Trophoblast cell (in vitro differentiated cells and primary cell): ENCODE results near the gene CDCA7L.
"Not testable (repeated sequence)": the region's sequence is repeated elsewhere in the genome, so short reads cannot be mapped to it uniquely, and the experiment has no call there.

Source experiments
- DNase-seq, 2 donors: peaks; one replicate each; pipeline ENCODE4 v3.0.0-alpha.2; 2016
- H2AFZ ChIP-seq: 2 replicates; pipeline ENCODE4 v1.6.1; 2013; ENCODE audit warnings: low read length, moderate library complexity, mild to moderate bottlenecking; ENCODE audit not compliant: insufficient read depth, poor library complexity
- H2AK5ac ChIP-seq: 2 replicates; pipeline ENCODE4 v1.6.1; 2013; ENCODE audit warnings: mild to moderate bottlenecking, low read length
- H2BK120ac ChIP-seq: 2 replicates; pipeline ENCODE4 v1.6.1; 2013; ENCODE audit warnings: low read length, mild to moderate bottlenecking, moderate library complexity; ENCODE audit not compliant: insufficient read depth, poor library complexity
- H2BK12ac ChIP-seq: 2 replicates; pipeline ENCODE4 v1.6.1; 2013; ENCODE audit warnings: mild to moderate bottlenecking, low read length, moderate library complexity
- H2BK5ac ChIP-seq: 2 replicates; pipeline ENCODE4 v1.6.1; 2013; ENCODE audit warnings: low read length, low read depth, moderate library complexity, mild to moderate bottlenecking; ENCODE audit not compliant: poor library complexity
- H3K14ac ChIP-seq: 2 replicates; pipeline ENCODE4 v1.6.1; 2013; ENCODE audit warnings: mild to moderate bottlenecking, low read length
- H3K18ac ChIP-seq: 2 replicates; pipeline ENCODE4 v1.6.1; 2013; ENCODE audit warnings: mild to moderate bottlenecking, low read length
- H3K23ac ChIP-seq: 2 replicates; pipeline ENCODE4 v1.6.1; 2013; ENCODE audit warnings: low read length
- H3K27ac ChIP-seq: 2 replicates; pipeline ENCODE4 v1.5.1; 2013; ENCODE audit warnings: low read depth, mild to moderate bottlenecking, inconsistent platforms, low read length, moderate library complexity
- H3K27me3 ChIP-seq: 2 replicates; pipeline ENCODE4 v1.6.1; 2013; ENCODE audit warnings: inconsistent platforms, mild to moderate bottlenecking, low read length, moderate library complexity; ENCODE audit not compliant: insufficient read depth
- H3K36me3 ChIP-seq, 2 experiments: 1 replicate in 1 of 2; 2 replicates in 1 of 2; pipeline ENCODE4 v1.6.1; 2013; ENCODE audit warnings: low read length in 2 of 2, mild to moderate bottlenecking in 2 of 2, moderate library complexity in 1 of 2; ENCODE audit not compliant: insufficient read depth in 2 of 2, control insufficient read depth in 1 of 2
- H3K4ac ChIP-seq: 2 replicates; pipeline ENCODE4 v1.6.1; 2013; ENCODE audit warnings: low read depth, mild to moderate bottlenecking, low read length, moderate library complexity
- H3K4me1 ChIP-seq, 2 experiments: 1 replicate in 1 of 2; 2 replicates in 1 of 2; pipeline ENCODE4 v1.6.1; 2013; ENCODE audit warnings: low read length in 2 of 2, mild to moderate bottlenecking in 2 of 2, moderate library complexity in 1 of 2; ENCODE audit not compliant: insufficient read depth in 2 of 2, control insufficient read depth in 1 of 2
- H3K4me2 ChIP-seq: 2 replicates; pipeline ENCODE4 v1.6.1; 2013; ENCODE audit warnings: inconsistent platforms, mild to moderate bottlenecking, low read length, moderate library complexity
- H3K4me3 ChIP-seq: 2 replicates; pipeline ENCODE4 v1.5.1; 2013; ENCODE audit warnings: mild to moderate bottlenecking, low read depth, low read length, inconsistent platforms
- H3K79me1 ChIP-seq: one replicate; pipeline ENCODE4 v1.6.1; 2013; ENCODE audit warnings: low read length
- H3K79me2 ChIP-seq: 2 replicates; pipeline ENCODE4 v1.6.1; 2013; ENCODE audit warnings: low read length, mild to moderate bottlenecking; ENCODE audit not compliant: control insufficient read depth, insufficient read depth, poor library complexity
- H3K9ac ChIP-seq: 2 replicates; pipeline ENCODE4 v1.6.1; 2013; ENCODE audit warnings: mild to moderate bottlenecking, low read length
- H3K9me3 ChIP-seq: 2 replicates; pipeline ENCODE4 v1.6.1; 2013; ENCODE audit warnings: low read depth, mild to moderate bottlenecking, control low read depth, inconsistent platforms, low read length; ENCODE audit not compliant: insufficient read depth
- H4K12ac ChIP-seq: 2 replicates; pipeline ENCODE4 v1.6.1; 2013; ENCODE audit warnings: low read depth, mild to moderate bottlenecking, low read length, moderate library complexity
- H4K8ac ChIP-seq: 2 replicates; pipeline ENCODE4 v1.6.1; 2013; ENCODE audit warnings: low read depth, mild to moderate bottlenecking, low read length, moderate library complexity
- H4K91ac ChIP-seq: one replicate; pipeline ENCODE4 v1.6.1; 2013; ENCODE audit warnings: low read depth, mild to moderate bottlenecking, low read length, moderate library complexity
- WGBS: extraction: QIAGEN DNeasy Blood & Tissue Kit; methylation state at CpG from one replicate; pipeline ENCODE4 v1.1.7; 2013; ENCODE audit warnings: missing lambda C conversion rate; ENCODE audit not compliant: insufficient read length, insufficient coverage; ENCODE audit errors: extremely low coverage; 5-methylcytosine and 5-hydroxymethylcytosine counted together

The CDCA7L gene

DNA sequence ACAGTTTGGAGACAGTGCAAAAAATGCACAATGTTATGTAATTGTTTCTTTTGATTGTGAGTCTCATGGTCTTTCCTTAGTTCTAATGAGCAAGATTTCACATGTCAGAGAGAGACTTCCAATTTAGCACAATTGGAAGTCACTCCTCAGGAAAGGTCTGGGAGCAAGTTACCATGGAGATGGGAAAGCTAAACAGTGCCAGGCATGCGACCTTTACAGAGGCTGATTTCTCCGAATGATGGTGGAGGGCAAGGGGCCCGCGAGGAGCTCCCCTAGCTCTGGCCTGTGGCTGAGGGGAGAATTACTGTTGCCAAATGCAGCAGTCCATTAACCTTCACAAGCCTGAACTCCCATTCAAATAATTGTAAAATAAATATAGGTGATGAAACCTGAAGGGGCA, 59.3 kb downstream of the CDCA7L start:
- no peaks in the 10 kb centered on the region for H3K79me2 ChIP-seq
- no peak overlapping the region for H3K23ac ChIP-seq
- H3K9ac ChIP-seq, result no peak overlapping the region
- H2BK5ac ChIP-seq, result no peak overlapping the region
- H4K12ac ChIP-seq, result no peak overlapping the region
- H2BK12ac ChIP-seq, result no peak overlapping the region
- H3K27ac ChIP-seq, result no peak overlapping the region
- no peak overlapping the region for H4K91ac ChIP-seq
- H2BK120ac ChIP-seq, result no peak overlapping the region
- WGBS, result no CpG with 5 or more reads among the region's 4 CpGs
- no peaks in the 10 kb centered on the region for H3K79me1 ChIP-seq
- no peaks in the 10 kb centered on the region for H3K4me1 ChIP-seq
- H3K18ac ChIP-seq, result no peak overlapping the region
- no peak overlapping the region for H2AK5ac ChIP-seq
- H3K27me3 ChIP-seq, result no peaks in the 10 kb centered on the region
- no peak overlapping the region for H3K4me3 ChIP-seq
- H2AFZ ChIP-seq, result no peak overlapping the region
- H3K4me2 ChIP-seq, result no peak overlapping the region
- no peak for DNase-seq
- no peak overlapping the region for H4K8ac ChIP-seq
- H3K36me3 ChIP-seq, result no peaks in the 10 kb centered on the region
- H3K9me3 ChIP-seq, result no peaks in the 10 kb centered on the region
- H3K4ac ChIP-seq, result no peak overlapping the region
- no peak overlapping the region for H3K14ac ChIP-seq

DNA sequence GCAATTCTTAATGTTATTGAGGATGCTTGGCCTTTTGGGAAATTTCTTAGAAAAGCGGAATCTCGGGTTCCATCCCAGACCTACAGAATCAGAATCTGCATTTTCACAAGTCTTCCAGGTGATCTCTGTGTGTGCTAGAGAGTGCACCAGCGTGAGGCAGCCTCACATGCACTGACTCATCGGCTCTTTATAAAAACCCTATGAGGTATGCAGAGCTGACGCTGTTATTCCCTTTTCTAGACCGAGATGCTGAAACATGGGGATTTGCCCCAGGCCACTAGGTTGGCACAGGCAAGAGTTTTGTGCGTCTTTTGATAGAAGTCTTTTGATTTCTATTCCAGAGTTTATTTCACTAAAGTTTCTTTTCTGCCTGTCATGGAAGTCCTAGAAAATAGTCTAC, 61.2 kb downstream of the CDCA7L start:
- H3K18ac ChIP-seq, result no peak overlapping the region
- H4K91ac ChIP-seq, result no peak overlapping the region
- WGBS, result no CpG with 5 or more reads among the region's 7 CpGs
- no peak overlapping the region for H3K14ac ChIP-seq
- H3K4me2 ChIP-seq, result no peak overlapping the region
- no peak overlapping the region for H2AFZ ChIP-seq
- no peak for DNase-seq
- H3K79me1 ChIP-seq, result no peaks in the 10 kb centered on the region
- H3K9ac ChIP-seq, result no peak overlapping the region
- H4K8ac ChIP-seq, result no peak overlapping the region
- no peak overlapping the region for H4K12ac ChIP-seq
- H3K4me3 ChIP-seq, result no peak overlapping the region
- H3K4ac ChIP-seq, result no peak overlapping the region
- no peaks in the 10 kb centered on the region for H3K4me1 ChIP-seq
- no peak overlapping the region for H2AK5ac ChIP-seq
- H3K27me3 ChIP-seq, result no peaks in the 10 kb centered on the region
- H2BK120ac ChIP-seq, result no peak overlapping the region
- H3K27ac ChIP-seq, result no peak overlapping the region
- H3K9me3 ChIP-seq, result no peaks in the 10 kb centered on the region
- H3K79me2 ChIP-seq, result no peaks in the 10 kb centered on the region
- H2BK5ac ChIP-seq, result no peak overlapping the region
- H2BK12ac ChIP-seq, result no peak overlapping the region
- H3K36me3 ChIP-seq, result no peaks in the 10 kb centered on the region
- H3K23ac ChIP-seq, result no peak overlapping the region

- no CpG with 5 or more reads among the region's 2 CpGs for whole genome bisulfite sequencing
- H3K18ac ChIP-seq, H2BK12ac ChIP-seq, H2BK120ac ChIP-seq, H3K36me3 ChIP-seq, H4K8ac ChIP-seq, H3K79me1 ChIP-seq, H4K91ac ChIP-seq, H3K23ac ChIP-seq, DNase-seq, H3K9me3 ChIP-seq, H3K4me1 ChIP-seq, H3K27me3 ChIP-seq, H3K79me2 ChIP-seq, H2AK5ac ChIP-seq, H3K4ac ChIP-seq, H3K4me3 ChIP-seq, H3K4me2 ChIP-seq, H2BK5ac ChIP-seq, H3K14ac ChIP-seq, H3K27ac ChIP-seq, H4K12ac ChIP-seq, H2AFZ ChIP-seq, H3K9ac ChIP-seq: not testable (repeated sequence)
These were observed 62.2 kb downstream of the CDCA7L start for GRCh38 chr7:21883501-21883900.

DNA sequence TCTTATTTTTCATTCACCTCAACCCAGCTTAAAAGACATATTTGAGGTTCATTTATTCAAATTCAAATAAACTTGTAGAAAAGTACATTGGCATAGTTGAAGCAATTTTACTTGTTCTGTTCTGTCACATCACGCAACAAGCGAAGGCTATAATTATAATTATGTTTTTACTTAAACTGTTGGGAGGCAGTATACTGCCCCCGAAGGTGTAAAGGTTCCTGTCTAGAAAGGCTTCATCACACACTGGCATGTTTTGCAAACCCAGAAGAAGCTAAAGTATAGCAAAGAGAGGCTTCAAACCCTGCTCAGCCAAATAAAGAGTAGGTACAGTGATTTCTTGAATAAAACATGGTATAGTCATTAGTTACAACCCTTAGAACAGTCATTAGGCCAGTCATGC, 62.6 kb downstream of the CDCA7L start:
- no peak overlapping the region for H3K9ac ChIP-seq
- DNase-seq, result no peak
- H3K4ac ChIP-seq, result no peak overlapping the region
- H3K79me2 ChIP-seq, result no peaks in the 10 kb centered on the region
- H2BK5ac ChIP-seq, result no peak overlapping the region
- no peaks in the 10 kb centered on the region for H3K27me3 ChIP-seq
- no peak overlapping the region for H2BK120ac ChIP-seq
- no peak overlapping the region for H3K4me3 ChIP-seq
- H2AFZ ChIP-seq, result no peak overlapping the region
- H4K91ac ChIP-seq, result no peak overlapping the region
- no peaks in the 10 kb centered on the region for H3K4me1 ChIP-seq
- H3K23ac ChIP-seq, result no peak overlapping the region
- H2BK12ac ChIP-seq, result no peak overlapping the region
- no peak overlapping the region for H3K14ac ChIP-seq
- H3K9me3 ChIP-seq, result no peaks in the 10 kb centered on the region
- H3K18ac ChIP-seq, result no peak overlapping the region
- H4K12ac ChIP-seq, result no peak overlapping the region
- H3K36me3 ChIP-seq, result no peaks in the 10 kb centered on the region
- H3K4me2 ChIP-seq, result no peak overlapping the region
- no peak overlapping the region for H2AK5ac ChIP-seq
- WGBS, result no CpG with 5 or more reads among the region's 3 CpGs
- H4K8ac ChIP-seq, result no peak overlapping the region
- H3K79me1 ChIP-seq, result no peaks in the 10 kb centered on the region
- no peak overlapping the region for H3K27ac ChIP-seq
